ENCODE measurements around the gene TBC1D9.
A peak's percentile ranks its signal among the peaks of the same experiment; 100 is the strongest.

TBC1D9 gene

GRCh38 chr4:140743194-140743931 is 12.8 kb downstream of the TBC1D9 start (continued):
- TF ChIP-seq ZBTB26 (tag by site-specific recombination; optimal IDR thresholded peaks at IDR 0.05) (no peak), ZNF701 (tag by site-specific recombination; IDR thresholded peaks at IDR 0.05) (no peak), ZNF184 (tag by site-specific recombination; IDR thresholded peaks at IDR 0.05) (0 out of 2 replicates have a peak, but pooled peaks have one; percentile 18), SCRT1 (tag by site-specific recombination; IDR thresholded peaks at IDR 0.05; ENCODE audit: borderline replicate concordance) (peak; percentile 88), ZNF518A (tag by site-specific recombination; conservative IDR thresholded peaks at IDR 0.05; ENCODE audit: low read depth) (no peak), ZFP41 (tag by site-specific recombination; IDR thresholded peaks at IDR 0.05; ENCODE audit: borderline replicate concordance) (no peak), PRDM6 (tag by site-specific recombination; IDR thresholded peaks at IDR 0.05) (peak; percentile 15; the same call in 1 of the 2 replicates), ZNF16 (tag by site-specific recombination; IDR thresholded peaks at IDR 0.05; ENCODE audit: low read depth) (no peak), ZNF600 (tag by site-specific recombination; IDR thresholded peaks at IDR 0.05) (0 out of 2 replicates have a peak, but pooled peaks have one; percentile 12), SP7 (tag by site-specific recombination; IDR thresholded peaks at IDR 0.05) (peak; percentile 41; the same call in 1 of the 2 replicates), HOXD13 (CRISPR knock-in tag; IDR thresholded peaks at IDR 0.05; ENCODE audit: borderline replicate concordance) (no peak), ZNF629 (tag by site-specific recombination; IDR thresholded peaks at IDR 0.05) (0 out of 2 replicates have a peak, but pooled peaks have one; percentile 34), ZNF341 (tag by site-specific recombination; IDR thresholded peaks at IDR 0.05; ENCODE audit: low read depth) (peak; percentile 81)
- TF ChIP-seq, protein P1, sequence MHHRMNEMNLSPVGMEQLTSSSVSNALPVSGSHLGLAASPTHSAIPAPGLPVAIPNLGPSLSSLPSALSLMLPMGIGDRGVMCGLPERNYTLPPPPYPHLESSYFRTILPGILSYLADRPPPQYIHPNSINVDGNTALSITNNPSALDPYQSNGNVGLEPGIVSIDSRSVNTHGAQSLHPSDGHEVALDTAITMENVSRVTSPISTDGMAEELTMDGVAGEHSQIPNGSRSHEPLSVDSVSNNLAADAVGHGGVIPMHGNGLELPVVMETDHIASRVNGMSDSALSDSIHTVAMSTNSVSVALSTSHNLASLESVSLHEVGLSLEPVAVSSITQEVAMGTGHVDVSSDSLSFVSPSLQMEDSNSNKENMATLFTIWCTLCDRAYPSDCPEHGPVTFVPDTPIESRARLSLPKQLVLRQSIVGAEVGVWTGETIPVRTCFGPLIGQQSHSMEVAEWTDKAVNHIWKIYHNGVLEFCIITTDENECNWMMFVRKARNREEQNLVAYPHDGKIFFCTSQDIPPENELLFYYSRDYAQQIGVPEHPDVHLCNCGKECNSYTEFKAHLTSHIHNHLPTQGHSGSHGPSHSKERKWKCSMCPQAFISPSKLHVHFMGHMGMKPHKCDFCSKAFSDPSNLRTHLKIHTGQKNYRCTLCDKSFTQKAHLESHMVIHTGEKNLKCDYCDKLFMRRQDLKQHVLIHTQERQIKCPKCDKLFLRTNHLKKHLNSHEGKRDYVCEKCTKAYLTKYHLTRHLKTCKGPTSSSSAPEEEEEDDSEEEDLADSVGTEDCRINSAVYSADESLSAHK (tag by site-specific recombination; IDR thresholded peaks at IDR 0.05), result no peak

DNA sequence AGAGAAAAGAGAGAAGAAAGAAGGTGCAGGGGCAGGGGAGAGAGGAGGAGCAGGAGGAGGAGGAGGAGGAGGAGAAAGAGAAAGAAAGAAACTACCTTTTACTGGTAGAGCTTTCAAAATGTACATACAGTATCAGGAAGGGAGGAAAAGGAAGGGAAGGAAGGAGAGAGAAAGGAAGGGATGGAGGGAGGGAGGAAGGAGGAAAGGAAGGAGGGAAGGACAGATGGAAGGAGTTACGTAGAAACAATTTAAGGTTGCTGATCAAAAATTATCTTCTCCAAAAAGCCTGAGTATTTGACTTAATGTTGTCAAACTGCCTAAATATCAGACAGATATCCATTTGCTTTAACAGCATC is 13.4 kb downstream of the TBC1D9 start:
- POLR2A ChIA-PET, result interaction anchor here (0.6 to 1.4 kb wide), 3 partner anchors 12 to 14 kb away, joined by 3 read pairs; partner anchors contain the start of gene TBC1D9

More for the DNA sequence above, 13.4 kb downstream of the TBC1D9 start:
- Histone ChIP-seq H3K27ac (ENCODE audit: extremely low read depth, low read depth, low read length) (no peak overlapping the region), H3K4me1 (ENCODE audit: control insufficient read depth, insufficient read depth, low read length) (no peaks in the 10 kb centered on the region; the same call in 1 of the 2 replicates), H3K4me3 (ENCODE audit: low read depth, low read length) (no peak overlapping the region), H3K36me3 (ENCODE audit: control insufficient read depth in 2 of 2, insufficient read depth in 1 of 2, low read length in 2 of 2) (no peaks in the 10 kb centered on the region), H3K9me3 (ENCODE audit: control insufficient read depth, insufficient read depth, low read depth, low read length) (no peaks in the 10 kb centered on the region; the same call in 1 of the 2 replicates)
- CTCF ChIA-PET, result interaction anchor here (0.5 to 2.1 kb wide), 3 partner anchors 10 to 141 kb away, joined by 3 to 7 read pairs (median 3); no protein-coding TSS in a partner anchor
- TF ChIP-seq ZNF548 (tag by site-specific recombination; IDR thresholded peaks at IDR 0.05) (no peak), ZNF366 (tag by site-specific recombination; conservative IDR thresholded peaks at IDR 0.05) (peak; percentile 97)

All from HEK293 (cell line).